HepG2 (cell line): ENCODE data around the gene CHST11. TPM values are rescaled to one million over a fixed set of nuclear protein-coding genes. Genes with fewer than 3 reads are reported as not detected.

Experiments used
- ATAC-seq: fragments of 200-7000 bp; cut with Tn5 transposase; 3 replicates; pipeline ENCODE4 v1.9.1; 2020; ENCODE audit warnings: mild to moderate bottlenecking, moderate library complexity
- BruUV-seq: library from RNA; stranded (reverse); fragments of 400-500 nt; replicated peaks from 2 replicates; lab custom pipeline; 2021; lab: Mats Ljungman, UMichigan
- CTCF ChIA-PET: fragments of 300-600 bp; formaldehyde crosslinking; extraction: SDS; loops from one replicate; lab custom pipeline; 2021; ENCODE audit warnings: low total read pairs, inconsistent platforms, low intra/inter-chr PET ratio; lab: Yijun Ruan, JAX
- POLR2A ChIA-PET: fragments of 350-600 bp; sonication (Branson Sonifier 250); formaldehyde crosslinking; loops from one replicate; lab custom pipeline; 2020; ENCODE audit warnings: antibody characterized with exemption, inconsistent platforms; lab: Yijun Ruan, JAX
- DNase-seq: peaks from one replicate; pipeline ENCODE4 v3.0.0-alpha.2; 2015; ENCODE audit warnings: low spot score
- FAIRE-seq: peaks from 3 replicates; lab custom pipeline; 2011; peaks lifted over from hg19 to GRCh38; lab: Jason Lieb, UNC
- H2AFZ ChIP-seq: one replicate; pipeline ENCODE4 v1.6.1; 2011; ENCODE audit warnings: low read length, inconsistent platforms
- H3K27ac ChIP-seq: fragments of 300-600 bp; 3 replicates; pipeline ENCODE4 v1.8.0; 2011; ENCODE audit warnings: mixed run types, mild to moderate bottlenecking, mixed read lengths, low read length, inconsistent platforms; ENCODE audit not compliant: insufficient read depth; ENCODE audit errors: extremely low read length
- H3K27me3 ChIP-seq, 2 experiments: fragments of 200-600 bp in 1 of 2; 2 replicates in 1 of 2; 3 replicates in 1 of 2; pipeline versions ENCODE4 v1.6.0 to v1.8.0; 2011; ENCODE audit warnings: low read length in 2 of 2, mild to moderate bottlenecking in 2 of 2, moderate library complexity in 2 of 2, inconsistent platforms in 1 of 2; ENCODE audit not compliant: insufficient read depth in 2 of 2, control insufficient read depth in 1 of 2
- H3K36me3 ChIP-seq, 2 experiments: fragments of 200-600 bp in 1 of 2; replicated peaks in 1 of 2; 2 replicates in 1 of 2; 3 replicates in 1 of 2; pipeline versions ENCODE4 v1.5.1 to v1.8.0; 2011; ENCODE audit warnings: low read length in 2 of 2, inconsistent platforms in 1 of 2; ENCODE audit not compliant: insufficient read depth in 2 of 2, control insufficient read depth in 1 of 2
- H3K4me1 ChIP-seq: 2 replicates; pipeline ENCODE4 v1.5.1; 2012; ENCODE audit warnings: low read length, inconsistent platforms; ENCODE audit not compliant: insufficient read depth
- H3K4me2 ChIP-seq: 2 replicates; pipeline ENCODE4 v1.6.0; 2011; ENCODE audit warnings: low read depth, low read length, inconsistent platforms
- H3K4me3 ChIP-seq, 3 experiments: fragments of 200-600 bp in 1 of 3; sonication (generic), shearing (Covaris generic) in 1 of 3; replicated peaks in 1 of 3; 2 replicates each; pipeline ENCODE4 v1.5.1; 2011 to 2016; ENCODE audit warnings: low read length in 3 of 3, inconsistent platforms in 2 of 3, low read depth in 2 of 3, mild to moderate bottlenecking in 2 of 3, control low read depth in 1 of 3, mixed read lengths in 1 of 3; ENCODE audit not compliant: insufficient read depth in 1 of 3
- H3K79me2 ChIP-seq: one replicate; pipeline ENCODE4 v1.6.1; 2011; ENCODE audit warnings: low read length, inconsistent platforms; ENCODE audit not compliant: insufficient read depth
- H3K9ac ChIP-seq: 2 replicates; pipeline ENCODE4 v1.6.0; 2011; ENCODE audit warnings: mild to moderate bottlenecking, low read depth, low read length, inconsistent platforms; ENCODE audit not compliant: insufficient read depth
- H3K9me3 ChIP-seq: 2 replicates; pipeline ENCODE4 v1.5.1; 2012; ENCODE audit warnings: mild to moderate bottlenecking, low read length
- H4K20me1 ChIP-seq: 2 replicates; pipeline ENCODE4 v1.6.0; 2011; ENCODE audit warnings: inconsistent platforms, mild to moderate bottlenecking, low read length, moderate library complexity; ENCODE audit not compliant: insufficient read depth
- ATF4 ChIP-seq, 2 experiments: fragments of 450-650 bp in 1 of 2; sonication (generic) in 1 of 2; formaldehyde crosslinking; IDR thresholded peaks; 2 replicates each; pipeline versions ENCODE4 v1.5.0 to v1.8.0; 2020 to 2022; ENCODE audit warnings: mild to moderate bottlenecking in 1 of 2, missing genetic modification reagents in 1 of 2
- CSRNP2 ChIP-seq: sonication (generic); formaldehyde crosslinking; conservative IDR thresholded peaks from 2 replicates; pipeline ENCODE4 v1.8.0; 2022; ENCODE audit warnings: low read depth, missing genetic modification reagents
- KDM5A ChIP-seq: fragments of 200-600 bp; sonication (generic); IDR thresholded peaks from 2 replicates; pipeline ENCODE4 v1.7.0; 2018; ENCODE audit warnings: antibody characterized with exemption, mild to moderate bottlenecking, low read length, borderline replicate concordance
- KDM6A ChIP-seq: IDR thresholded peaks from 2 replicates; pipeline ENCODE4 v1.6.1; 2016; ENCODE audit warnings: low read depth
- RORA ChIP-seq: sonication (generic); formaldehyde crosslinking; IDR thresholded peaks from 2 replicates; pipeline ENCODE4 v1.5.0; 2020; ENCODE audit warnings: mild to moderate bottlenecking, missing genetic modification reagents, moderate library complexity
- TCF7 ChIP-seq: sonication (generic); IDR thresholded peaks from 2 replicates; pipeline ENCODE4 v1.6.1; 2016; ENCODE audit warnings: antibody characterized with exemption, low read depth
- ZGPAT ChIP-seq: IDR thresholded peaks from 2 replicates; pipeline ENCODE4 v1.6.1; 2016; ENCODE audit warnings: mild to moderate bottlenecking
- ZMYM2 ChIP-seq: sonication (generic); formaldehyde crosslinking; IDR thresholded peaks from 2 replicates; pipeline ENCODE4 v1.8.0; 2022; ENCODE audit warnings: mild to moderate bottlenecking, missing genetic modification reagents
- ZMYM3 ChIP-seq: sonication (generic); formaldehyde crosslinking; IDR thresholded peaks from 2 replicates; pipeline ENCODE4 v1.5.1; 2020; ENCODE audit warnings: mild to moderate bottlenecking, missing genetic modification reagents
- ZNF24 ChIP-seq: fragments of 450-650 bp; IDR thresholded peaks from 2 replicates; pipeline ENCODE4 v1.6.1; 2017; ENCODE audit warnings: antibody characterized with exemption, mild to moderate bottlenecking
- ZNF503 ChIP-seq: sonication (generic); formaldehyde crosslinking; IDR thresholded peaks from 2 replicates; pipeline ENCODE4 v1.4.0; 2020; ENCODE audit warnings: missing genetic modification reagents
- WGBS: methylation state at CpG from one replicate; pipeline ENCODE4 v1.1.6; 2017; ENCODE audit warnings: low lambda C conversion rate; 5-methylcytosine and 5-hydroxymethylcytosine counted together
- in situ Hi-C: cut with HindIII; loops from 2 replicates; pipeline ENCODE4 v1.10.0; 2017; ENCODE audit warnings: low pct_unique_long_range_greater_than_20kb; ENCODE audit not compliant: extremely low pct_ligation_motif_present
- intact Hi-C: fragments of 100-400 bp; cut with micrococcal nuclease; formaldehyde crosslinking; loops from one replicate; pipeline ENCODE4 v1.10.0; 2022; ENCODE audit not compliant: unreplicated experiment
- polyA plus RNA-seq, 8 experiments: library from polyadenylated mRNA; depleted of rRNA in 3 of 8; stranded (reverse) in 7 of 8; unstranded in 1 of 8; fragments of >200 nt; fragmentation: Illumina TruSeq in 4 of 8; extraction: Trizol in 4 of 8; gene quantifications; 2 replicates each; pipeline versions ENCODE4 v1.2.1 to v1.2.3, GENCODE V29; 2011 to 2016; ENCODE audit warnings: low read depth in 4 of 8, missing spikeins in 1 of 8, mixed read lengths in 1 of 8; ENCODE audit not compliant: insufficient read depth in 1 of 8
- total RNA-seq, 5 experiments: library from RNA; depleted of rRNA; stranded (reverse); fragments of >200 nt; fragmentation: Illumina TruSeq; extraction: Trizol; gene quantifications; 2 replicates each; pipeline ENCODE4 v1.2.3, GENCODE V29; 2016; ENCODE audit warnings: low read depth in 1 of 5

The CHST11 gene
- total and polyA plus RNA-seq, 2 of the 13 experiments (the other 11 are each of a cell fraction or from before 2014, with no cell fraction given): 0.15 TPM; not detected in 1

GRCh38 chr12:104549815-104550480 is 93.2 kb downstream of the CHST11 start (continued):
- TF ChIP-seq ZMYM3 (CRISPR knock-in tag) (no peak), RORA (no peak), ZMYM2 (CRISPR knock-in tag) (no peak)

- WGBS: 56% methylated on average over 13 of the region's 14 CpGs
- H4K20me1 ChIP-seq: no peaks in the 10 kb centered on the region
- DNase-seq (no peak), FAIRE-seq (no peak), ATAC-seq (no peak)
- H3K36me3 ChIP-seq: no peaks in the 10 kb centered on the region
- H3K27me3 ChIP-seq: 0 out of 5 replicates have a peak, but pooled peaks cover 0 to 9% of the 10 kb centered on the region in 2 experiments
- CTCF ChIA-PET: no interaction called here
- H2AFZ ChIP-seq: no peak overlapping the region
- no peak overlapping the region for H3K4me2 ChIP-seq
- no peak overlapping the region for H3K4me3 ChIP-seq
- H3K79me2 ChIP-seq: no peaks in the 10 kb centered on the region
- in situ Hi-C loops: no loop called here
- intact Hi-C loops: no loop called here
- no TSS peak for BruUV-seq
- H3K9ac ChIP-seq: no peak overlapping the region
- H3K9me3 ChIP-seq: no peaks in the 10 kb centered on the region
- POLR2A ChIA-PET: no interaction called here
- H3K4me1 ChIP-seq: no peaks in the 10 kb centered on the region
- no peak overlapping the region for H3K27ac ChIP-seq
- TF ChIP-seq ZNF24 (no peak), KDM5A (no peak), CSRNP2 (CRISPR knock-in tag) (no peak), ZNF503 (CRISPR knock-in tag) (no peak), KDM6A (CRISPR knock-in tag) (no peak), TCF7 (no peak), ZGPAT (CRISPR knock-in tag) (no peak), ATF4 (CRISPR knock-in tag; IDR thresholded peaks at IDR 0.05) (no peak)
These were observed 94.7 kb downstream of the CHST11 start for GRCh38 chr12:104551313-104551931.
